Colon (tissue), 2 donors: ENCODE data around the gene TFAP2A.

Experiments used
- FAIRE-seq: peaks from 2 replicates; lab custom pipeline; 2012; peaks lifted over from hg19 to GRCh38; lab: Jason Lieb, UNC
- donor health status: control.
- donor health status: control.

TFAP2A gene

GRCh38 chr6:10425975-10426780, 11.3 kb upstream of the TFAP2A start:
- FAIRE-seq, result no peak

- FAIRE-seq, result no peak
These were observed 10.5 kb upstream of the TFAP2A start for GRCh38 chr6:10425176-10425974.

- FAIRE-seq, result no peak
These were observed 9.2 kb upstream of the TFAP2A start for GRCh38 chr6:10424040-10424439.

GRCh38 chr6:10422737-10423034, 7.8 kb upstream of the TFAP2A start:
- FAIRE-seq, result no peak

- FAIRE-seq, result no peak
These were observed 7.3 kb upstream of the TFAP2A start for GRCh38 chr6:10421921-10422736.

- FAIRE-seq, result no peak
These were observed 6.5 kb upstream of the TFAP2A start for GRCh38 chr6:10421158-10421920.

GRCh38 chr6:10420546-10421157, 5.8 kb upstream of the TFAP2A start:
- FAIRE-seq, result no peak

- FAIRE-seq, result no peak
These were observed 5.1 kb upstream of the TFAP2A start for GRCh38 chr6:10419749-10420545.

- no peak for FAIRE-seq
These were observed 4.2 kb upstream of the TFAP2A start for GRCh38 chr6:10418862-10419748.

- FAIRE-seq, result no peak
These were observed 3.5 kb upstream of the TFAP2A start for GRCh38 chr6:10418361-10418861.

- FAIRE-seq, result no peak
These were observed 2.8 kb upstream of the TFAP2A start for GRCh38 chr6:10417681-10418104.

- no peak for FAIRE-seq
These were observed 2.2 kb upstream of the TFAP2A start for GRCh38 chr6:10416863-10417641.

GRCh38 chr6:10416516-10416862, 1.6 kb upstream of the TFAP2A start:
- FAIRE-seq, result no peak

GRCh38 chr6:10415617-10416480, 975 bp upstream of the TFAP2A start:
- no peak for FAIRE-seq

- no peak for FAIRE-seq
These were observed 780 bp downstream of the TFAP2A start for GRCh38 chr6:10413850-10414738.

GRCh38 chr6:10413262-10413849, 1.5 kb downstream of the TFAP2A start:
- FAIRE-seq, result no peak
